GM12864 (cell line): ENCODE data around the gene BLMH.

Source experiments
- DNase-seq: peaks from one replicate; pipeline ENCODE4 v3.0.0-alpha.2; 2011; ENCODE audit warnings: low read depth
- H3K4me3 ChIP-seq: 2 replicates; pipeline ENCODE4 v1.5.1; 2011; ENCODE audit warnings: mild to moderate bottlenecking, low read depth, low read length, control low read depth
- CTCF ChIP-seq: IDR thresholded peaks from 2 replicates; pipeline ENCODE4 v1.5.1; 2011; ENCODE audit warnings: low read depth, mild to moderate bottlenecking, moderate library complexity, low read length, control low read depth, inconsistent platforms; ENCODE audit errors: missing control alignments

Gene BLMH

GRCh38 chr17:30333503-30334360 is 42.0 kb upstream of the BLMH start, which contains the start of gene TMIGD1:
TMIGD1 (minus strand) TSS chr17:30334057; CDS start chr17:30332133, 1,924 bp downstream.
- TF ChIP-seq CTCF = no peak
- DNase-seq = no peak
- no peak within 1 kb of the TSS for H3K4me3 ChIP-seq

GRCh38 chr17:30332057-30332542 is 40.4 kb upstream of the BLMH start:
- H3K4me3 ChIP-seq = no peak overlapping the region; the same call in 1 of the 2 replicates
- DNase-seq = no peak
- no peak for TF ChIP-seq CTCF

DNA sequence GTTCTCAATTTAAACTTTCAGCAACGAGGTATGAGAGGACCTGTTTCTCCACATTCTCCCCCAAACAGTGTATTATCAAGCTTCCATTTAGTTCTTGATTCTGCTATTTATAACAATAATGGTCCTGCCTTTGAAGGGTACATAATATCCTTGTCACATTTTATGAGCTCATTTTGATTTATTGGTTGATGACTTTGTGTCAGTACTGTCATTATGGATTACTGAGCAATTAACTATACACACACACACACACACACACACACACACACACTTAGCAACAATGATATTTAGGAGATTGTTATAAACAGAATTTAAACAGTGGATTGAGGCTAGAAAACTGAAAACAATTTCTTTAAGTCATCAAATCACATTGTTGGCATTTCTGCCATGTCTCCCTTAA is 35.1 kb upstream of the BLMH start:
- TF ChIP-seq CTCF = no peak
- DNase-seq = no peak
- H3K4me3 ChIP-seq = no peak overlapping the region

DNA sequence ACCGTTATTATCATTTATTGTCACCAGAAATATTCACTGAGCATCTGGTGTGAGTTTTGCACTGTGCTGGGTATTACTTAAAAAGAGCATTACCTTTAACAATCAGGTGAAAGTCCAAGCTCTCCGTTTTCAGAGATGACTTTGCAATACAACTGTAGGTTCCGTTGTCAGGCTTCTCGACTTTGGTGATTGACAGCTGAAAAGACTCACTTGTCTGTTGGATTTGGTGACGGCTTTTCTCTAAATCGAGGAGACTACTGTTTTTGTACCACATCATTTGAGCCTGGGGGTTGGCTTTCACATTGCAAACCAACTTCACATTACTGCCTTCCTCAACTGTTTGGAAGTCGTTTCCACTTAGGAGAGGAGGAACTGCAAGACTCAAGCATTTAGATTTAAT is 33.0 kb upstream of the BLMH start:
- no peak for TF ChIP-seq CTCF
- H3K4me3 ChIP-seq = no peak overlapping the region

GRCh38 chr17:30323895-30324319 is 32.2 kb upstream of the BLMH start:
- no peak overlapping the region for H3K4me3 ChIP-seq
- TF ChIP-seq CTCF = no peak
- no peak for DNase-seq

More for the DNA sequence above, 33.0 kb upstream of the BLMH start:
- DNase-seq = no peak

DNA sequence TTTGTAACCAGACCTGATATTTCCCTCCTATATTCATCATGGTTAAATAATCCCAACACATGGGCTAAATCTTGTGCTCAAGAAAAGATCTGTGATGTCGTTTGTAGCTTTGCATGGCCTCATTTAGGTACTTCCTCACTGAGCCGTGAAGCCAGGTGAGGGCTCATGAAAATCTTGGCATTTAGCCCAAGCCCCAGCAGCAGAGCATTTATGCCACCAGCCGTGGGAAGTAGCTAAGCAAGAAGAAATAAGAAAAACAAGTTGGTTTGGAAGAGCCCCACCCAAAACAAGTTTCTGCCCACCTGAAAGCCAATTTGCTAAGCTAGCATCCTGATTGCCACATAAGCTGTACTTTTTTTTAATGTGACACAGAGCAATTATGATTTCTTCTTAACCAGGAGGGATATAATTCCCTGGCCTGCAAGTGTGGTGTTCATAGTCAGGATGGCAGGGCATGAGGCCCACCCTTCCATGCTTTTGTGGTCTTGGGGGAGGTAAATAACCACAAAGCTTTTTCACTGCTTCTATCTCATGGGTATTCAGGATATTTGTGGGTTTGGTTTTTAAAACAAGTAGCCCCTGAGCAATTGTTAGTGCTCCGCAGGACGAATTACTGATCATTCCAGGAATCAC is 31.6 kb upstream of the BLMH start:
- no peak for DNase-seq
- TF ChIP-seq CTCF = no peak
- H3K4me3 ChIP-seq = no peak overlapping the region

DNA sequence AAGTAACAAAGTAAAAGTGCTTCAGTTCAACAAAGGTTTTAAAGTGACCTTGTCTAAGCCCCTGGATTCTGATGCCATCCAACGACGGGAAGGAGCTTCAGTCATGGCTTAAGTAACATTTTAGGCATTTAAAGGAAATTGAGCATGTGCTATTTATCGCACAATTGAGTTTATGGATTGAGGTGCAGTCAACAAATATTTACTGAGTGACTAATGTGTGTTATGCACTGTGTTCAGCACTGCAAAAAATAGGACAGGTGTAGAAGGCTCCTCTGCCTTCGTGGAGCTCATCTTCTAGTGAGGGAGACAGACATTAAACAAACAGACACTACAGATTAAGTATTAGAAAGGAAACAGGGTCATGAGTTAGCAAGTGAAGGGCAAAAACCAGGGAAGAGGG is 29.6 kb upstream of the BLMH start:
- H3K4me3 ChIP-seq = no peak overlapping the region
- no peak for DNase-seq
- TF ChIP-seq CTCF = no peak
